ENCODE data around the gene NUAK2.

- TF ChIP-seq POLR2A (IDR thresholded peaks at IDR 0.05): no peak
- TF ChIP-seq, protein P1, sequence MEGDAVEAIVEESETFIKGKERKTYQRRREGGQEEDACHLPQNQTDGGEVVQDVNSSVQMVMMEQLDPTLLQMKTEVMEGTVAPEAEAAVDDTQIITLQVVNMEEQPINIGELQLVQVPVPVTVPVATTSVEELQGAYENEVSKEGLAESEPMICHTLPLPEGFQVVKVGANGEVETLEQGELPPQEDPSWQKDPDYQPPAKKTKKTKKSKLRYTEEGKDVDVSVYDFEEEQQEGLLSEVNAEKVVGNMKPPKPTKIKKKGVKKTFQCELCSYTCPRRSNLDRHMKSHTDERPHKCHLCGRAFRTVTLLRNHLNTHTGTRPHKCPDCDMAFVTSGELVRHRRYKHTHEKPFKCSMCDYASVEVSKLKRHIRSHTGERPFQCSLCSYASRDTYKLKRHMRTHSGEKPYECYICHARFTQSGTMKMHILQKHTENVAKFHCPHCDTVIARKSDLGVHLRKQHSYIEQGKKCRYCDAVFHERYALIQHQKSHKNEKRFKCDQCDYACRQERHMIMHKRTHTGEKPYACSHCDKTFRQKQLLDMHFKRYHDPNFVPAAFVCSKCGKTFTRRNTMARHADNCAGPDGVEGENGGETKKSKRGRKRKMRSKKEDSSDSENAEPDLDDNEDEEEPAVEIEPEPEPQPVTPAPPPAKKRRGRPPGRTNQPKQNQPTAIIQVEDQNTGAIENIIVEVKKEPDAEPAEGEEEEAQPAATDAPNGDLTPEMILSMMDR (IDR thresholded peaks at IDR 0.05): no peak
Observed at GRCh38 chr1:205274041-205274691, 47.4 kb downstream of the NUAK2 start.

Measured in uterus (tissue), 2 donors.